ENCODE results near the gene HTT.
"Not testable (repeated sequence)": the region's sequence is repeated elsewhere in the genome, so short reads cannot be mapped to it uniquely, and the experiment has no call there.

HTT gene

DNA sequence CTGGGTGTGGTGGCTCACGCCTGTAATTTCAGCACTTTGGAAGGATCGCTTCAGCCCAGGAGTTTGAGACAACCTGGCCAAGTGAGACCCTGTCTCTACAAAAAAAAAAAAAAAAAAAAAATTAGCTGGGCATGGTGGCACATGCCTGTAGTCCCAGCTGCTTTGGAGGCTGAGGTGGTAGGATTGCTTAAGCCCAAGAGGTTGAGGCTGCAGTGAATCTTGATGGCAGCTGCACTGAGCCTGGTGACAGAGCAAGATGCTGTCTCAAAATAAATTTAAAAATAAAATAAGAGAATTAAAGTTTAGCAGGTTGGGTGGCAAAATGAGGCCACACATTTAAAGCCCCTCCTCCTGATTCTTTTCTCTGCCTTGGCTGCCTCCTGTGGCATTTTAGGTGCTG, 47.1 kb downstream of the HTT start:
- no peak for DNase-seq (ENCODE audit: low spot score)

- DNase-seq (ENCODE audit: low spot score) = no peak
Observed at GRCh38 chr4:3122081-3122563, 47.6 kb downstream of the HTT start.

DNA sequence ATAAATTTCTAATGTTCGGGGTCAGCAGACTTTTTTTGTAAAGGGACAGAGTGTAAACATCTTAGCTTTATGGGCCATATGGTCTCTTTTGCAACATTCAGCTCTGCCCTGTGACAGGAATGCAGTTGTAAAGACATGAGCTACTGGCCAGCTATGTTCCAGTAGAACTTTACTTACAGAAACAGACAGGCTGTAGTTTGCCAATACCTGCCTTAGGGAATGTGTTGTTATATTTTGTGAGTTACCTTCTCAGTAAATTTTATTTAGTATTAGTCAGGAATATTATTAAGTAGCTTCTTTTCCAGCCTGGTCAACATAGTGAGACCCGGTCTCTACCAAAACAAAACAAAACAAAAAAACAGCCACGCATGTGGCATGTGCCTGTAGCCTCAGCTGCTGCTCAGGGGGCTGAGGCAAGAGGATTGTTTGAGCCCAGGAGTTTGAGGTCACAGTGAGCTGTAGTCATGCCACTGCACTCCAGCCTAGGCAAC, 48.7 kb downstream of the HTT start:
- DNase-seq (ENCODE audit: low spot score) = no peak

DNA sequence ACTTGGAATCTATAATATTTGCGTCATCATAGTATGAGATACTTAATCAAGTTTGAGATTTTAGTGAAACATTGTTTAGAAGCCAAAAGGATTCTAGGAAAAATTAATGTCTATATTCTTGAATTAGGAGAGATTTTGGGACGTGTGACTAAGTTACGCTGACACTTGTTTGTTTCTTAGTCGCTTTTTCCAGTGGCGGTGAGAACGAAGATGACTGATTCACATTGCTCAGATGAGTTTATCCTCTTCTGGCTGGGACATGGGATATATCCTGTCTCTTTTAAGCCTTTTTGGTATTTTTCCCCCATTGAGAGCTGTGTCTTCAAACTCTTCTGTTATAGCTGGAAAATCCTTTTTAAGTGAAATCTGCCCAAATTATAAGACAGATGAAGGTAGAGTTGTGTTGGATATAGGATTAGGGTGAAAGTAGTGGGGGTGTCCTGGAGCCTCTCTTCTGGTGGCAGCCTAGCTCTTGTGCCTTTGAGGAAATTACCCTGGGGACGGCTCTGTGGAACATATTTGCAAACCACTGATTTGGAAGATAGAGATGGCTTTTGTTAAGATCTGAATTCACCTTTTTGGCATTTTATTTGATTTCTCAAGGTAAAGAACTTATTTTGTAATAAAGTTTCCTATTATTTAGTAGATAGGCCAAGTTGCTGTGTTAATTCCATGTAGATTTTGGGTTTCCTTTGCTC, 49.7 kb downstream of the HTT start:
- no peak for DNase-seq (ENCODE audit: low spot score)

DNA sequence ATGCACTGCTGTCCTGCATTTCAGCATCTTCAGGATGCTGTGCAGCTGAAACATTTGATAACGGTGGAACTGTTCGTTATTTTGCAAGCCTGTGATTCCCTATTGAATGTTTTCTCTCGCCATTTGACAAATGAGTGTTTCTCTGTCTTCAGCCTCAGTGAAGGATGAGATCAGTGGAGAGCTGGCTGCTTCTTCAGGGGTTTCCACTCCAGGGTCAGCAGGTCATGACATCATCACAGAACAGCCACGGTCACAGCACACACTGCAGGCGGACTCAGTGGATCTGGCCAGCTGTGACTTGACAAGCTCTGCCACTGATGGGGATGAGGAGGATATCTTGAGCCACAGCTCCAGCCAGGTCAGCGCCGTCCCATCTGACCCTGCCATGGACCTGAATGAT, 52.6 kb downstream of the HTT start:
- no peak for DNase-seq (ENCODE audit: low spot score)

GRCh38 chr4:3128058-3128457, 53.6 kb downstream of the HTT start:
- DNase-seq (ENCODE audit: low spot score) = no peak

GRCh38 chr4:3128976-3129375, 54.5 kb downstream of the HTT start:
- no peak for DNase-seq (ENCODE audit: low spot score)

DNA sequence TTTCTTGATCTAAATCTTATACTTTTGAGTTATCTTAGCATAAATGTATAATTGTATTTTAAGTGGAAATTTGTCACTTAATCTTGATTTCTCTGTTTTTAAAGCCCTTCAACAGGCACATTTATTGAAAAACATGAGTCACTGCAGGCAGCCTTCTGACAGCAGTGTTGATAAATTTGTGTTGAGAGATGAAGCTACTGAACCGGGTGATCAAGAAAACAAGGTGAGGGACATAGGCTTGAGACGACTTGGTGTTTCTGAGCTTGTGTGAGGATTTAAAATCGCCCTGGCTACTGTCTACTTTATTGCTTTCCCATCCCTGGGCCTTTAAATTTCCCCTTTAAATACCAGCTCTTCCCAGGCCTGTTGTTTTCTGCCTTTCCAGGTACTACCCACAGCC, 55.7 kb downstream of the HTT start:
- DNase-seq (ENCODE audit: low spot score) = no peak

GRCh38 chr4:3130826-3131225, 56.3 kb downstream of the HTT start:
- no peak for DNase-seq (ENCODE audit: low spot score)

- no peak for DNase-seq (ENCODE audit: low spot score)
Observed at GRCh38 chr4:3134201-3134600, 59.7 kb downstream of the HTT start.

- no peak for DNase-seq (ENCODE audit: low spot score)
Observed at GRCh38 chr4:3135155-3136011, 60.9 kb downstream of the HTT start.

- no peak for DNase-seq (ENCODE audit: low spot score)
Observed at GRCh38 chr4:3136454-3136853, 62.0 kb downstream of the HTT start.

GRCh38 chr4:3137908-3138307, 63.4 kb downstream of the HTT start:
- no peak for DNase-seq (ENCODE audit: low spot score)

DNA sequence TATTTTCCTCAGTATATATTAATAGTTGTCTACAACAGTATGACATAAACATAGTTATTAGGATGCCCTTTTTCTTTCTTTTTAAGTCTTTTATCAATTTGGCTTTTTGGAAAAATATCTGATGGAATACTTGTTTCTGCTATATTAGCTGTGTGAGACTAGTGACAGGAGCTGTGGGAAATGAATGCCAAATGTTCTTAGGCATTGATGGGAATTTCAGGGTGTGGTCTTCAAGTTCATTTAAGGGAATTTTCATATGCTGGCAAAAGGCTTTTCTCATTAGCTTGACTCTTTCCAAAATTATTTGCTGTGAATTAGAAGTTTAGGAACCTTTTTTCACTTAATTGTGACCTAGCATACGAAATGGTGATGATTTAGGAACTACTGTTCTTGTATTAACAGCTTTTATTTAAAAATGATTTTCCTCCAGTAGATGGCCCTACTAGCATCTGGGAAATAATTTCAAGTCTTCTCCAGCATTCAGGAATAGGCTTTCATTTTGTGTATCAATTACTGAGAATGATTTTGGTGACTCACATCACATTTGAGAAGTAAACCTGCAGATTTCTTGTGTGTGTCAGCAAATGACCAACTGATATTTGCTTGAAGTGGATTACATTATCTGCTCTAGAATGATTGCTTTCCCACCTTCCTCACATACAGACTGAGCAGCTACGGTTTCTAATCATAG, 70.9 kb downstream of the HTT start:
- DNase-seq (ENCODE audit: low spot score) = no peak

- no peak for DNase-seq (ENCODE audit: low spot score)
Observed at GRCh38 chr4:3148926-3149325, 74.4 kb downstream of the HTT start.

GRCh38 chr4:3151238-3151637, 76.8 kb downstream of the HTT start:
- DNase-seq (ENCODE audit: low spot score) = not testable (repeated sequence)

GRCh38 chr4:3157366-3157765, 82.9 kb downstream of the HTT start:
- no peak for DNase-seq (ENCODE audit: low spot score)

DNA sequence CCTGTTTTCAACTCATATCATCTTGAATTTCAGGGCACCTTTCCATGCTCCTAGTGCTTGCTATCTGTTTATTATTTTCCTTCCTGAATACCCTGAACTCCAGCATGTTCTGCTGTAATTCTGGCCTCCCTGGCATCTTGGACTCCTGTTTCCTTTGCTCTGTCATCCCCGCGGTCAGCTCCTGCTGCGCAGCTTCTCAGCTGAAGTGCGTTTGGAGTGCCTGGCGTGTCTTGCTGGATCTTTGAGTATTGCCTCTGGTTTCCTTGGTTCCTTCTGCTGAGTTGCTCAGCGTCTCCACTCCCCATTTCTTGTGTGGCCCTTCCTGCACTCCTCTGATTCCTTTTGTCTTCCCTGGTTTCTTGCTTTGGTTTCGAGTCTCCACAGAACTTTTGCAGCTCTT, 84.4 kb downstream of the HTT start:
- no peak for DNase-seq (ENCODE audit: low spot score)

DNA sequence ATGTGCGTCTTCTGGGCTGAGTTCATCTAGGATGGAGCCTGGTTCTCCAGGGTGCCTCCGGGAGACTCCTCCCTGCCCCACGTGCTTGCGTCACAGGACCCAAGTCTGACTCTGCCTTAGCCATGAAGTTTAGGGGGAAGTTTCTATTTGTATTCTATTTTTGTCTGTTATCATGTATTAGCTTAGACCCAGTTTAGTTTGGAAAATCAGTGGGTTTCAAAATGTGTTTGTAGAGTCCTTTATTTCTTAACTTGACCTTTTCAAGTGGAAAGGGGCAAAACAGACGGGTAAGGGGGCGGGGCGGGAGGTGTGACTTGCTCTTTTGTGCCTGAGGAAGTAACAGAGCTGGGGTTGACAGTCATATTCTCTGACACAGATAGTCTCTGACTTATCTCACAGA, 86.0 kb downstream of the HTT start:
- DNase-seq (ENCODE audit: low spot score) = no peak

DNA sequence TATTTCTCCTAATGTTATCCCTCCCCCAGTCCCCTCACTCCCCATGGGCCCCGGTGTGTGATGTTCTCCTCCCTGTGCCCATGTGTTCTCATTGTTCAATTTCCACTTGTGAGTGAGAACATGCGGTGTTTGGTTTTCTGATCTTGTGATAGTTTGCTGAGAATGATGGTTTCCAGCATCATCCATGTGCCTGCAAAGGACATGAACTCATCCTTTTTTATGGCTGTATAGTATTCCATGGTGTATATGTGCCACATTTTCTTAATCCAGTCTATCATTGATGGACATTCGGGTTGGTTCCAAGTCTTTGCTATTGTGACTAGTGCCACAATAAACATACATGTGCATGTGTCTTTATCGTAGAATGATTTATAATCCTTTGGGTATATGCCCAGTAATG, 86.6 kb downstream of the HTT start:
- DNase-seq (ENCODE audit: low spot score) = not testable (repeated sequence)

DNA sequence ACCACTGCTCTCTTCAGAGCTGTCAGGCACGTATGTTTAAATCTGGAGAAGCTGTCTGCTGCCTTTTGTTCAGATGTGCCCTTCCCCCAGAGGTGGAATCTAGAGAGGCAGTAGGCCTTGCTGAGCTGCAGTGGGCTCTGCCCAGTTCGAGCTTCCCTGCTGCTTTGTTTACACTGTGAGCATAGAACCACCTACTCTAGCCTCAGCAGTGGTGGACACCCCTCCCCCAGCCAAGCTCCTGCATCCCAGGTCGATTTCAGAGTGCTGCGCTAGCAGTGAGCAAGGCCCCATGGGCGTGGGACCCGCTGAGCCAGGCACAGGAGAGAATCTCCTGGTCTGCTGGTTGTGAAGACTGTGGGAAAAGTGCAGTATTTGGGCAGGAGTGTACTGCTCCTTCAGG, 92.0 kb downstream of the HTT start:
- DNase-seq (ENCODE audit: low spot score) = not testable (repeated sequence)

DNA sequence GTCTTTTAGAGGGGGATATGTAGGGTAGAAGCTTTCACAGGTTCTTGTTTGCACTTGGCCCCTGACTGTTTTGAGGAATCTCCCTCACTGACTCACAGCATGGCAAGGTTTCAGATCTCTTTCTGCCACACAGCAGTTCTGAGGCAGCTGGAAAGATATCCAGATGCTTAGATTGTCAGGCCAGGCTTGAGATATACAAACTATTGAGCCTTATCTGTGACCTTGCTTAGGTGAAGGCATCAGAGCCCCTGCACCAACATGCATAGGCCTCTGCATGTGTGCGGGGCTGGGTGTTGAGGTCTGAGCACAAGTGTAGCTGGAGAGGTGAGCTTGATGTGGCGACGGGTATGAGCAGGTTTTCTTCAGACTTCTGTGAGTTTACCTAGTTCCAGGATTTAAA, 93.5 kb downstream of the HTT start:
- DNase-seq (ENCODE audit: low spot score) = no peak
